ENCODE data around the gene ALDH16A1. TPM values are rescaled to one million over a fixed set of nuclear protein-coding genes. Genes with fewer than 3 reads are reported as not detected.
A peak's percentile ranks its signal among the peaks of the same experiment; 100 is the strongest.

Gene ALDH16A1
- total and polyA plus RNA-seq, 2 of the 8 experiments (the other 6 are each of a cell fraction or from before 2014, with no cell fraction given): 30.5 to 34.3 TPM

GRCh38 chr19:49431330-49431749, 21.7 kb upstream of the ALDH16A1 start:
- Histone ChIP-seq H3K27ac (ENCODE audit: low read depth, low read length) (no peak overlapping the region), H3K9ac (replicated peaks in 1 of 4; ENCODE audit: extremely low read depth in 1 of 4, low read depth in 3 of 4, low read length in 3 of 4) (no peak overlapping the region), H2AFZ (ENCODE audit: low read length) (no peak overlapping the region), H3K27me3 (replicated peaks in 1 of 4; ENCODE audit: control insufficient read depth in 3 of 4, extremely low read depth in 1 of 4, insufficient read depth in 3 of 4, low read length in 3 of 4) (peaks cover 5 to 34% (median 30%) of the 10 kb centered on the region in 4 experiments; a peak in 6 of 7 replicates), H3K56ac (replicated peaks; ENCODE audit: insufficient read length, low read depth, low read length) (no peak overlapping the region), H4K5ac (ENCODE audit: insufficient read length, low read depth, low read length) (no peak overlapping the region), H3K9me3 (ENCODE audit: insufficient read depth in 2 of 2, low read depth in 1 of 2, low read length in 1 of 2) (peaks cover 0 to 2% of the 10 kb centered on the region in 2 experiments; a peak in 1 of 4 replicates), H4K20me1 (replicated peaks in 1 of 2; ENCODE audit: control insufficient read depth in 1 of 2, insufficient read depth in 2 of 2, low read length in 2 of 2) (no peaks in the 10 kb centered on the region), H3K79me1 (ENCODE audit: low read depth, low read length) (no peaks in the 10 kb centered on the region), H3K18ac (ENCODE audit: extremely low read depth, low read length) (no peak overlapping the region), H3K4ac (replicated peaks; ENCODE audit: insufficient read length, low read depth, low read length) (no peak overlapping the region), H3K14ac (ENCODE audit: insufficient read length) (no peak overlapping the region), H2AK5ac (ENCODE audit: low read depth, low read length) (peak overlapping the region; percentile 89; the same call in 1 of the 2 replicates), H3K4me2 (ENCODE audit: insufficient read depth in 1 of 2, low read depth in 2 of 2, low read length in 2 of 2) (no peak overlapping the region; a peak in 1 of 4 replicates), H3K4me3 (ENCODE audit: extremely low read depth in 1 of 4, insufficient read depth in 2 of 4, low read depth in 3 of 4, low read length in 4 of 4) (no peak overlapping the region), H3K23me2 (ENCODE audit: low read depth, low read length) (peaks cover 18% of the 10 kb centered on the region), H2BK5ac (ENCODE audit: low read depth, low read length) (peak overlapping the region; percentile 27; the same call in 1 of the 2 replicates), H2BK20ac (ENCODE audit: low read length) (no peak overlapping the region), H3K36me3 (ENCODE audit: control insufficient read depth in 2 of 4, insufficient read depth in 4 of 4, low read length in 3 of 4) (no peaks in the 10 kb centered on the region), H2BK120ac (replicated peaks; ENCODE audit: low read depth, low read length) (no peak overlapping the region), H4K91ac (replicated peaks; ENCODE audit: insufficient read length, low read length) (no peak overlapping the region), H3K23ac (ENCODE audit: insufficient read length) (no peak overlapping the region), H3K79me2 (ENCODE audit: control insufficient read depth in 1 of 2, insufficient read depth in 2 of 2, low read length in 2 of 2) (no peaks in the 10 kb centered on the region), H2BK12ac (ENCODE audit: low read depth, low read length) (0 out of 2 replicates have a peak overlapping the region, but pooled peaks have one; percentile 98), H3K4me1 (replicated peaks in 1 of 4; ENCODE audit: control insufficient read depth in 3 of 4, insufficient read depth in 4 of 4, low read length in 3 of 4) (peaks cover 0 to 32% (median 25%) of the 10 kb centered on the region in 4 experiments; a peak in 6 of 7 replicates), H4K8ac (ENCODE audit: extremely low read depth, insufficient read depth, low read length) (no peak overlapping the region), H2BK15ac (ENCODE audit: low read length) (peak overlapping the region; percentile 98; the same call in 1 of the 2 replicates)
- CTCF ChIA-PET (ENCODE audit: partially characterized antibody): interaction anchor here (0.6 to 3.7 kb wide), 7 partner anchors 9 to 464 kb away, joined by 3 to 13 read pairs (median 4); partner anchors contain the start of gene KASH5
- FAIRE-seq: no peak
- POLR2A ChIA-PET (ENCODE audit: partially characterized antibody): interaction anchor here (0.9 to 2.2 kb wide), 3 partner anchors 9 to 44 kb away, joined by 3 to 6 read pairs (median 4); partner anchors contain the start of gene SLC17A7
- DNase-seq (ENCODE audit: low read depth in 1 of 2, low spot score in 2 of 2): no peak
- 86% methylated on average over 29 of the region's 29 CpGs; no CpG with 5 or more reads in 1 of the 2 experiments for WGBS, 2 experiments (ENCODE audit: extremely low coverage in 1 of 2, insufficient coverage in 1 of 2, insufficient read length in 1 of 2, insufficient replicate concordance in 2 of 2, low coverage in 1 of 2, low lambda C conversion rate in 2 of 2, missing lambda C conversion rate in 1 of 2)
- no peak for TF ChIP-seq TBP (IDR thresholded peaks at IDR 0.05; ENCODE audit: low read depth, low read length)
- TF ChIP-seq RFX5 (IDR thresholded peaks at IDR 0.05; ENCODE audit: borderline replicate concordance, low read depth, low read length): no peak
- TF ChIP-seq SP1 (IDR thresholded peaks at IDR 0.05; ENCODE audit: low read depth, low read length): no peak

Data from H1 (cell line).